ENCODE results near the gene DYNLT4.

DNA sequence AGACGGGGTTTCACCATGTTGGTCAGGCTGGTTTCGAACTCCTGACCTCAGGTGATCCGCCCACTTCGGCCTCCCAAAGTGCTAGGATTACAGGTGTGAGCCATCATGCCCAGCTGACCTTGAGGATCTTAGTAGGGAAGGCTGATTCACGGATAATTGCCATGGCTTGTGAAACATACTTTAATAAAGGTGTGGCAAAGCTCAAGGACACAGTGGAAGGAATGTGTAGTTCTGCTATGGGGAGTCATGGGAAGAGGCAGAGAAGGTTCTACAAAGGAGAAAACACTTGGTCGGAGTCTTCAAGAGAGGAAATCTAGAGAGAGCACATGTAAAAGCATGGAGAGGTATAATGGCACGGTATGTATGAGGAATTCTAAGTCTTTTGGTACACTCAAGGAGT is 48.6 kb upstream of the DYNLT4 start:
- TF ChIP-seq CTCF (optimal IDR thresholded peaks at IDR 0.05 in 1 of 3, IDR thresholded peaks at IDR 0.05 in 1 of 3, conservative IDR thresholded peaks at IDR 0.05 in 1 of 3; ENCODE audit: extremely low read depth in 1 of 3, insufficient read depth in 2 of 3, low read length in 3 of 3) (peak in 2 of 3 experiments; percentile 14 to 48), EZH2 (IDR thresholded peaks at IDR 0.05; ENCODE audit: low read length) (no peak)
